ENCODE results near the gene MRM1.

Gene MRM1

DNA sequence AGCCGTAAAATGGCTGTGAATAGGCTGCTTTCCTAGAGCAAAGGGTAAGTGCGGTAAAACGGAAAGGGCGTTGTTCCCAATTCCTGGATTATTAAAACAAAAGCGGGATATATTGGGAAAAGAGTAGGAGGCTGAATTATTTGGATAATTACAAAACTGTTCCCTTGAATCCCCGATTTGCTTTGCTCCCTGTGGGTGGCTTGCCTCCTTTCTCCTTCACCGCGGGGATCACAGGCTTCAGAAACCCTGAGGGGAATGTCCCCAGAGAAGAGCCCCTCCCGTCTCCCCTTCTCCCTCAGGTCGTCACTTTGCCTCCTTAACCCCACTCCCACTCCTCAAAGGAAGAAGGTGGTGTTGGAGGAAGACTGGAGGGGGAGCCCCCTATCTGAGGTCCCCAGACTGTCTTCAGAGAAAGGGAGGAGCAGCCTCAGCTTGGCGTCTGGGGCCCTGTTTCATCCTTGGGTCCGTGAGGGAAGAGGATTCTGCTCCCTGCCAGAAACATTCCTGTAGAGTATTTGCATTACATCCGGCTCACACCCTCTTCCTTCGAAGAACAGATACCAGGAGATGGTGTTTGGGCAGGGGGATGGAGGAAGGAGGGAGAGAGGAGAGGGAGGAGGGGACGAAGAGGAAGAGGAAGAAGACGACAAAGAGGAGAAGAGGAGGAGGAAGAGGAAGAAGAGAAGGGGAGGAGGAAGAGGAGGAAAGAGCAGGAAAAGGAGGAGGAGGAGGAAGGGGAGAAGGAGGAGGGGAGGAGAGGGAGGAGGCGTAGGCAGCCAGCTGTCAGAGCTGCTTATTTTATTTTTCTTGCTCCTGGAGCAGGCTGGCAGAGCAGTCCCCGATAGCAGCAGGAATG is 31.8 kb downstream of the MRM1 start:
- DNase-seq (ENCODE audit: low spot score): no peak

DNA sequence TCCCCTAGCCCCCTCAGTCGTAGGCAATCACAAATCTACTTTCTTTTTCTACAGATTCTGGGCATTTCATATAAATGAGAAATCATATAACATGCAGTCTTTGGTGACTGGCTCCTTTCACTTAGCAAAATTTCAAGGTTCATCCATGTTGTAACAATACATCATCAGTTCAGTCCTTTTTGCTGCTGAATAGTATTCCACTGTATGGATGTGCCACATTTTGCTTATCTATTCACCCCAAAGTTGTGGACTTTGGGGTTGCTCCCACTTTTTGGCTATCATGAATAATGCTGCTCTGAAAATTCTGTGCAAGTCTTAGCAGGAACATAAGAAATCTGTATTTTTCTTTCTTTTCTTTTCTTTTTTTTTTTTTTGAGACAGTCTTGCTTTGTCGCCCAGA is 39.0 kb downstream of the MRM1 start:
- no peak for DNase-seq (ENCODE audit: low spot score)

DNA sequence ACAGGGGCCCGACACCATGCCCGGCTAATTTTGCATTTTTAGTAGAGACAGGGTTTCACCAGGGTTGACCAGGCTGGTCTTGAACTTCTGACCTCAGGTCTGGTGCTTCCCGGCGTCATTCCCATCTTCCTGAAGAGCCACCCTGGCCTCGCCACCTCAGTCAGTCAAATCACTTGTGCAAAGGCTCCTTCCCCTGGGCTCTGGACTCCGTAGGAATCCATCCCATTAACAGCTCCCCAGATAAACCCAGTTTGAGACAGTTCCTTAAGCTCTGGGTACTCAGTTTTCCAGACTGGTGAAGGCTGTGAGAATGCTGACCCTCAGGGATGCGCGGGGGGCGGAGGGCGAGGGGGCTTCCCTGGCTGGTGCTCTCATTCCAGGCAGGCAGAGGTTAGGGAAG is 39.5 kb downstream of the MRM1 start:
- no peak for DNase-seq (ENCODE audit: low spot score)

DNA sequence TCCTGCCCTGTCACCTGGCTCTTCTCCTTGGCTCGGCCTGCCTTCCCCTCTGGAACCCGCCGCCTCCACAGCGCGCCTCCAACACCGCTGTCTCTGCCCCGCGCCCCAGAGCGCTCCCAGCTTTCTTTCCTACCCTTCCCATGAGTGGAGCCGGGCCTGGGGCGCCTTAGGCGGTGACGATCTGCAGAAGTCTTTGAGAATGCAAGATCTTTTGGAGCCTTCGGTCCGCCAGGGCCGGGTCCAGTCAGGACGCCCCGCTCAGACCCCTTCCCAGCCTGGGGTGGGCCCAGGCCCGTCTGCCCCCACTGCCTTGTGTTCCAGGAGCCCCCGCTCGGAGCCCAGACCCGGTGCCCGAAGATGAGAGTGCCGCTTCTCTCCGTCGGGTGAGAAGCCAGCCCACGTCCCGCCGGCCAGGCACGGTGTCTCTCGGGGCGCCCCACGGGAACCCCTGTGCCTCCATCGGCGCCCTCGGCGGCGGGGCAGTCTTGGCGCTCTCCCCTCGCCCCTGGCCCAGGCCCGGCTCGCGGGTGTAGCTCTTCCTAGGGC is 40.0 kb downstream of the MRM1 start:
- no peak for DNase-seq (ENCODE audit: low spot score)

DNA sequence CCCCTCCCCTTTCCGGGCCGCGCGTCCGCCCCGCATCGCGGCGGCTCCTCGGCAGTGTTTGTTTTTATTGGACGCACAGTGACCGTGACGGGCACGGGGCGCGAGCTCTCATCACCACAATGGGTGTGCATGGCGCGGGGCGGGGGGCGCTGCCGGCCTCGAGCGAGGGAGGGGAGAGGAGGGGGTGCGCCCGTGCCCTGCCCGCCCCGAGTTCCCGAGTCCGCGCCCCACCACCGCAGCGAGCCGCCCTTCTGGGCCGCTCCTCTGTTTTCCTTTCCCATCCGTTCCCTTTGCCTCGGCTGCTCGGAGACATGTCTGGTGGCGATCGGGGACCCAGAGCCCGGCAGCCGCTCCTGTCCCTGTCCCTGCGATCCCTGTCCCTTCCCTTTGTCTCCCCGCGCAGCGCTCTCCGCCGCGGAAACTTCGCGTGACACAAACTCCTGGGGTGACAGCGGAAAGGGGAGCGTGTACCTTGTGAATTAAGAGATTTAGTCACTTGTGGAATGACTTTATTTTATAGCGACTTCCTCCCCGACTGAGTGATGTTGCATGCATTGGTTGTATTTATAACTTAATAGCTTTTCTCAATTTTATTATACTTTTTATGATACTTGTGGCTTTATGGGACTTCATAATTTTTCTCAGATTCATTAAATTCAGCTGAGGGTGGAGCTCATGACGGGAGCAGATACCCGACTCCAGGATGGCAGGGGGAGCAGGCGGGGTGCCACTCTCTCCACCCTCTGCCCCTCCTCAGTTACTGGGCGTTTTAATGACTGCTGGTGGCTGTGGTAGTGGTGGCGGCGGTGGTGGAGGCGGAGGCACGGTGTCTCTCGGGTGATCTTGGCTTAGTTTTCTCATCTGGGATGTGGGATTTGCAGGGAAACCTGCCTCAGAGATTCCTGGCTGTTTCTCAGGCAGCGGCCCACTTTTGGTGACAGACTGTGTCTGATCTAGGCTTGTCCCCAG is 40.8 kb downstream of the MRM1 start:
- no peak for DNase-seq (ENCODE audit: low spot score)

DNA sequence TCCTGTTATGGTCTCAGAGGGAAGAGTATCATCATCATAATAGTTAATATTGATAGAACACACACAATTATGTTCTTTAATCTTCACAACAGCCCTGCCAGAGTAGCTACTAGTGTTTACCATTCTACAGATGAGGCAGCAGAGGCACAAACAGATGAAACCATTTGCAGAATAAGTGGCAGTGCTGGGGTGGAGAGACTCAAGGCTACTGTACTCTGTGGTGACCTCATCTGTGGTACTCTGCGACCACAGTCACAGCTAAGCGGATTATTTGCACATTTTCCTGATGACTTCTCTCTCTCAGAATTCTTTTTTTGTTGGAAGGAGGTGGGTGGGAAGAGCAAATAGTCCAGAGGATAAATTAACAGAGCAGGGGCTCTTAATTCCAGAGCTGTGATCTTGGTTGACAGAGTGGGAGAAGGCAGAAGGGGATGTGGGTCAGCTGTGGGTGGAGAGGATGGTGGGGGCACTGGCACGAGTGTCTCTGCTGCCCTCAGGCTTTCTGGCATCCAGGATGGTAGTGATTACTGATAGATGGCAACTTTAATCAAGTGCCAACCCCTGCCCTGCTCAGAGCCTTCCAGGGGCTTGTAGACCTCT is 41.8 kb downstream of the MRM1 start:
- no peak for DNase-seq (ENCODE audit: low spot score)

DNA sequence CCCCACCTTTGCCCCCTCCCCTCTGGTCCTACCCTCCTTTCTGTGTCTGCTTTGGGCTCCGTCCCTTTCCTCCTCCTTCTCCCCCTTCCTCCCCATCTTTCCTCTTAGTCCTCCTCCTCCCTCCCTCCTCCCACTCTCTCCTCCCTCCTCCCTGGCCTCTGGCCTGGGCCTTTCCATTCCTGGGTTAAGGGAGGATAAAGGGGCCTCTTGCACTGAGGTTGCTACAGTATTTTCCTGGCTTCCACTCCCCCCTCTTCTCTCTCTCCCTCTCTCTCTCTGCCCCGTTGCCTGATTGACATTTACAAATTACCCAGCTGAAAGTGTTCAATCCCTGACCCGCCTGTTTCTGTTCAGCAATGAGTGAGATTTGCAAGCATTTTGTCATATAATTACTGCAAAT is 44.0 kb downstream of the MRM1 start:
- DNase-seq (ENCODE audit: low spot score): no peak

DNA sequence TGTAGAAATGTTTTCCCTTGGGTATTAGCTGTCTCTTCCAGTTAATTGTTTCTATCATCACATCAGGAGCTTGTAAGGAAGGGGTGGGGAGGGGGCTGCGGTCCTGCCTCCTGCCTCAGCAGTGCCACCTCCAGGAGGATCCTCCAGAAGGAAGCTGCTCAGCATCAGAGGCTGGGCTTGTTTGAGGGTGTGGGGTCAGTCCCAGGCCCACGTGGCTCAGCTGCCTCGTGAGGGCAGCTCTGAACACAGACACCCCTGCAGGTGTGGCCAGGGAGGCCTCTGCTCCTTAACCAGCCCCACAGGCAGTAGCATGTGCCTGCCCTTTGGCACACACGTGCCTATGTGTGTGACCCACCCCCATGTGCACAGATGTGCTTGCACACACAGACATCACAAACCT is 46.3 kb downstream of the MRM1 start:
- DNase-seq (ENCODE audit: low spot score): no peak

DNA sequence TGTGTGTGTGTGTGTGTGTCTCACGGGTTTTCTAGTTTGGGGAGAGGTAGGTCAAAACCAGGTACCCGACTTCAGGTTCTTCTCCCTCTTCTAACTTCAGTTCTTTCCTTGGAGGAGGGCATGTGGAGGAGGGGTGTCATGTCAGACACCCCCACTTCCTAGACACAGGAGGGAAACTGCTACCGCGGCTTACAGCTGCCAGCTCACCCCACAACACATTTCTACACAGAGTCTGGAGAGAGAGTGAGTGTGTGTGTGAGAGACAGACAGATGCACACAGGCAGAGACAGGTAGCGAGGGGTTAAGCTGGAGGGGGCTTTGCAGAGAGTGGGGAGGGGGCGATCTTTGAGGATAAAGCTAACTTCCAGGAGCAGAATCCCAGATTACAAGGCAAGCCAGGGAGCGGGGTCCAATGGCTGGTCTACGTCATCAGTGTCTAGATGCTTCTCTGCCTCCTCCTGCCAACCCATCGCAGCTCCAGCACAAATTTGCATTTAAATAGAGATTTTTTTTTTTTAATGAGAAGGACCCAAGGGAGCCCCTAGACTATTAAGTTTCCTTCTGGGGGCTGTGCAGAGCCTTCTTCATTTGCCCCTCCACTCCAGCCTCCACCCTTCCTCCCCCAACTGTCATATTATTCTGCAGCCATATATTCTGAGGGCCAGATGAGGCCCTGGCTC is 48.9 kb downstream of the MRM1 start:
- no peak for DNase-seq (ENCODE audit: low spot score)

DNA sequence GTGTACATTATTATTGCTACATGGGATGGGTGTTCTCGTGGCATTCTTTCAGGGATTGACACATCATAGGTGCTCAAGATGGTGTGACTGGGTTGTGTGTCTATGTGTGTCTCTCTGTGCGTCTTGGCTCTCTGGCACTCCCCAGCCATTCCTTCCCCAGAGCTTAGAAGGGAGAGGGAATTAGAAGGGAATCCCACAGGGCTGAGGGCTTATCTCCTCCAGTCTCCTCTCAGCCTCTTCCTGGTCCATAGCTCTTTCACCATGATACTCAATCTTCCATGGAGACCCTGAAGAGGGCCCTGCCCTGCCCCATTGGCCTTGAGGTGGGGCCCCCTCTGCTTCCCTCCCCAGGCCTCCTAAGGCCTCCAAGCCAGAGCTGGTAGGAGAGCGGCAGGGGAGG is 52.0 kb downstream of the MRM1 start:
- no peak for DNase-seq (ENCODE audit: low spot score)

DNA sequence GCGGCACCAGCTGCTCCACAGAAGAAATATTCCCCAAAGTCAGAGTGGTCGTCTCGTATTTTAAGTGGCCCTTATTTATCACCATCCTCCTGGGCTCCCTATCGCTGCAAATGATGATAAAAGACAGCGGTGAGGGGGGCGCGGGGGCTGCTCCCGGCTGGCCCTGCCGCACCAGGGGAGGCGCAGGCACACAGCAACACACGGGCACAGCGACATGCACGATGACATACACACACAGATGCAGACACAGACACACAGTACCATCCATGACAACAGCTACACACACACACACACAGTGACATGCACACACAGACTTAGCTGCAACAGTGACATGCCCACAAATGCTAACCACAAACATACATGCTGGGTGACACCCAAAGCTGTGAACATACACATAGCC is 52.5 kb downstream of the MRM1 start:
- DNase-seq (ENCODE audit: low spot score): no peak

DNA sequence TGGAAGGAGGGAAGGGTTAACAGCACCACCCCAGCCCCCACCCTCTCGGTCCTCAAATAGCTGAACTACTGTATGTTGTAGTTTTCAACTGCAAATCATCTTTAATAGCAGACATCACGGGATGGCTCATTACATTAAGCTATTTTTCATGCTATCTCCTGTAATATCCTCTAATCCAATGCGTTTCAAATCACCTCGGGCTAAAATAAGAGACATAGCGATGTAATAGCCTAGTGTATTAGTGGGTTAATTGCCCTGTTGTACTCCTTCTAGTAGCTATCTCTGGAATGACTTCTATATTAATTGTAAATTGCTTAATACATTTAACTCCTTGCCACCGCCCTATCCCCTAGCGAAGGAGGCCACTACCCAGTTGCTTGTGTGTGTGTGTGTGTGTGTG is 54.3 kb downstream of the MRM1 start:
- no peak for DNase-seq (ENCODE audit: low spot score)

DNA sequence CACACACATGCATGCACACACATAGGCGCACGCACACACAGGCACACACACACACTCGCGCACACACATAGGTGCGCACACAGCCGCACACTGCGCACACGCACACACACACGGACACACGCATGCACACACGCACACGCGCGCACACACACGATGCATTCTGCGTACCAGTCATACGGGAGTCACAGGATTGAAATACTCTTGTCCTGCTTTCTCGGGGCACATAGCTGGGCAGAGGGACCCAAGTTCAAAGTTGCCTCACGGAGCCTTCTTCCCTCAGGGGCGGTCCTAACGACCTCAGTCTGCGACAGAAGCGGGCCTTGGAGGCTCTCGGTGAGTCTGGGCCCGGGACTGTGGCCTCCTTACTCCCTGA is 56.0 kb downstream of the MRM1 start:
- no peak for DNase-seq (ENCODE audit: low spot score)

DNA sequence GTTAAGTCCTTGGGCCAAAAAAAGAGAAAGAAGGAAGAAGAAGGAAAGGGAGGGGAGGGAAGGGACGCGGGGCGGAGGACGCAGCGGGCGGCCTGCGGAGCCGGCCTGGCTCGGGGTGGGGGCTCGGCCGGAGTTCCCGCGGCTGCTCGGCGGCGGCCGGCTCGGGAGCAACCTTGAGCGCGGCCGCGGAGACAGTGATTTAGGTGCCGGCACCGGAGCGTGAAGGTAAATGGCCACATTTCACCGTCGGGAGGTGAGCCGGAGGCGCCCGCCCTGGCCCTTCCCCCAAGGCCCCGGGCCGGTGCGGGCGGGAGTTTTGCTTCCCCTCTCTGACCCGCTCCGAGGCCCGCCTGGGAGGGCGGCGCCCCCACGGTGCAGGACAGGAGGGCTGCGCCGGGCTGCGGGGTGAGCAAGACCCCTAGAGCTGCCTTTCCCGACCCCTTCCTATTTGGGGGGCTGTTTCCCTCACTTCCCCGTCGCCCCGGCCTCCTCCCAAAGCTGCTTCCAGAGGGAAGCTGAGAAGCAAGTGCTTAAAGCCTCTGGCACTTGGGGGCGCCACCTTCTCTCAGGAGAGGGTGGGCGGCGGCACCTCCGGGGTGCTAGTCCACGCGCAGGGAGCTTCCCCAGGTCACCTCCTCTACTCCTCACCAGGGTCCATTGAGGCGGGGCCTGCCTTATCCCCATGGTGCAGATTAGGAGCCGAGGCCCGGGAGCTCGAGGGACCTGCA is 56.5 kb downstream of the MRM1 start:
- DNase-seq (ENCODE audit: low spot score): no peak

Measured in NAMALWA (cell line).